ELF-1 (cell line): ENCODE measurements around the gene NSMCE1.

Experiments
- DNase-seq: peaks from one replicate; pipeline ENCODE4 v3.0.0-alpha.2; 2016; ENCODE audit warnings: low read depth, low spot score

NSMCE1 gene

GRCh38 chr16:27195941-27196595 lies 72.5 kb downstream of the NSMCE1 start:
- no peak for DNase-seq

GRCh38 chr16:27195076-27195741 lies 73.4 kb downstream of the NSMCE1 start:
- DNase-seq, result no peak

GRCh38 chr16:27193300-27193990 lies 75.1 kb downstream of the NSMCE1 start:
- DNase-seq, result no peak

GRCh38 chr16:27191352-27191924 lies 77.1 kb downstream of the NSMCE1 start:
- DNase-seq, result no peak

- no peak for DNase-seq
These were observed 78.2 kb downstream of the NSMCE1 start for GRCh38 chr16:27190316-27190871.

GRCh38 chr16:27189335-27189972 lies 79.1 kb downstream of the NSMCE1 start:
- DNase-seq, result peak; percentile 20

- DNase-seq, result no peak
These were observed 79.9 kb downstream of the NSMCE1 start for GRCh38 chr16:27188633-27189032.

- no peak for DNase-seq
These were observed 82.8 kb downstream of the NSMCE1 start for GRCh38 chr16:27185776-27186130.

- no peak for DNase-seq
These were observed 85.6 kb downstream of the NSMCE1 start for GRCh38 chr16:27182906-27183405.

- no peak for DNase-seq
These were observed 87.4 kb downstream of the NSMCE1 start for GRCh38 chr16:27181019-27181790.

- DNase-seq, result peak; percentile 85
These were observed 89.0 kb downstream of the NSMCE1 start for GRCh38 chr16:27179500-27180072.

- no peak for DNase-seq
These were observed 91.4 kb downstream of the NSMCE1 start for GRCh38 chr16:27177031-27177774.

- peak; percentile 29 for DNase-seq
These were observed 92.7 kb downstream of the NSMCE1 start for GRCh38 chr16:27175888-27176287.
